ENCODE data around the gene EZR.

DNA sequence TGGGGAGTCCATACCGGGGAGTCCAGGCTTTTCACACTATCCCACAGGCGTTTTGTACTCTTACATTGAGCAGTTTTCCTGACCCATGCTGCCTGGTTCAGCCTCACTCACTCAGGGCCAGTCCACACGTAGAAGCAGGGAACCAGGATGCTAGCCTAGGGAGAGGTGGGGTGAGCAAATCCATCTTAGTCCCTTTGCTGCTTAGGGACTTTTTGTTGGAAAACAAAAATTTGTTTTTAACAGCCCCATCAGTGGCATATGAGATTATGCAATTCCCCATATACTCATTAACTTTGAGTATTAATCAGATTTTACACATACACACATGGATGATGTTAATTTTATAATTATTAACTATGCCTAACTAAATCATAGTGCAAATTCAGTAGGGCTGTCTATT is 84.2 kb downstream of the EZR start:
- TF ChIP-seq, protein P1, sequence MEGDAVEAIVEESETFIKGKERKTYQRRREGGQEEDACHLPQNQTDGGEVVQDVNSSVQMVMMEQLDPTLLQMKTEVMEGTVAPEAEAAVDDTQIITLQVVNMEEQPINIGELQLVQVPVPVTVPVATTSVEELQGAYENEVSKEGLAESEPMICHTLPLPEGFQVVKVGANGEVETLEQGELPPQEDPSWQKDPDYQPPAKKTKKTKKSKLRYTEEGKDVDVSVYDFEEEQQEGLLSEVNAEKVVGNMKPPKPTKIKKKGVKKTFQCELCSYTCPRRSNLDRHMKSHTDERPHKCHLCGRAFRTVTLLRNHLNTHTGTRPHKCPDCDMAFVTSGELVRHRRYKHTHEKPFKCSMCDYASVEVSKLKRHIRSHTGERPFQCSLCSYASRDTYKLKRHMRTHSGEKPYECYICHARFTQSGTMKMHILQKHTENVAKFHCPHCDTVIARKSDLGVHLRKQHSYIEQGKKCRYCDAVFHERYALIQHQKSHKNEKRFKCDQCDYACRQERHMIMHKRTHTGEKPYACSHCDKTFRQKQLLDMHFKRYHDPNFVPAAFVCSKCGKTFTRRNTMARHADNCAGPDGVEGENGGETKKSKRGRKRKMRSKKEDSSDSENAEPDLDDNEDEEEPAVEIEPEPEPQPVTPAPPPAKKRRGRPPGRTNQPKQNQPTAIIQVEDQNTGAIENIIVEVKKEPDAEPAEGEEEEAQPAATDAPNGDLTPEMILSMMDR (IDR thresholded peaks at IDR 0.05; ENCODE audit: low read length): no peak
- no peak for TF ChIP-seq EZH2 (IDR thresholded peaks at IDR 0.05; ENCODE audit: borderline replicate concordance, low read length)
